OCI-LY7 (cell line): Measurements from ENCODE around the gene FBLN2. TPM values are rescaled to one million over a fixed set of nuclear protein-coding genes. Genes with fewer than 3 reads are reported as not detected.

ENCODE experiments used
- BruUV-seq: library from RNA; stranded (reverse); fragments of 400-500 nt; replicated peaks from 2 replicates; lab custom pipeline; 2021; lab: Mats Ljungman, UMichigan
- CTCF ChIA-PET: fragments of 300-600 bp; sonication (Branson Sonifier 250); formaldehyde crosslinking; loops from one replicate; lab custom pipeline; 2022; ENCODE audit warnings: antibody characterized with exemption; ENCODE audit not compliant: unreplicated experiment; lab: Charles Lee
- POLR2A ChIA-PET: fragments of 300-600 bp; sonication (Branson Sonifier 250); formaldehyde crosslinking; loops from one replicate; lab custom pipeline; 2022; ENCODE audit warnings: antibody characterized with exemption; lab: Charles Lee
- DNase-seq: peaks from one replicate; pipeline ENCODE4 v3.0.0-alpha.2; 2015; ENCODE audit warnings: low spot score
- H2AFZ ChIP-seq: fragments of 200-600 bp; sonication (generic), shearing (Covaris generic); 2 replicates; pipeline ENCODE4 v1.6.1; 2014; ENCODE audit warnings: mild to moderate bottlenecking, antibody characterized with exemption, low read length, moderate library complexity
- H3K27ac ChIP-seq: fragments of 200-600 bp; sonication (generic); 2 replicates; pipeline ENCODE4 v1.5.1; 2014; ENCODE audit warnings: mixed run types, low read depth, mild to moderate bottlenecking, moderate library complexity, low read length, inconsistent platforms; ENCODE audit not compliant: poor library complexity, severe bottlenecking
- H3K36me3 ChIP-seq: fragments of 200-600 bp; sonication (generic); 2 replicates; pipeline ENCODE4 v1.6.1; 2014; ENCODE audit warnings: mild to moderate bottlenecking, antibody characterized with exemption, low read length, moderate library complexity, mixed read lengths; ENCODE audit not compliant: insufficient read depth
- H3K4me1 ChIP-seq: fragments of 200-600 bp; sonication (generic); 2 replicates; pipeline ENCODE4 v1.5.1; 2014; ENCODE audit warnings: mild to moderate bottlenecking, low read length; ENCODE audit not compliant: insufficient read depth, poor library complexity, severe bottlenecking
- H3K4me2 ChIP-seq: fragments of 200-600 bp; sonication (generic); 2 replicates; pipeline ENCODE4 v1.6.1; 2014; ENCODE audit warnings: mild to moderate bottlenecking, low read length
- H3K4me3 ChIP-seq: fragments of 200-600 bp; sonication (generic); 2 replicates; pipeline ENCODE4 v1.5.1; 2014; ENCODE audit warnings: mild to moderate bottlenecking, low read depth, low read length; ENCODE audit not compliant: poor library complexity, severe bottlenecking
- H3K79me2 ChIP-seq: fragments of 200-600 bp; sonication (generic); 2 replicates; pipeline ENCODE4 v1.6.1; 2016; ENCODE audit warnings: low read depth, mild to moderate bottlenecking, low read length, moderate library complexity, mixed read lengths; ENCODE audit not compliant: insufficient read depth
- H3K9me2 ChIP-seq: fragments of 200-600 bp; sonication (generic); 2 replicates; pipeline ENCODE4 v1.6.1; 2016; ENCODE audit warnings: mild to moderate bottlenecking, low read length, mixed read lengths; ENCODE audit not compliant: insufficient read depth
- H3K9me3 ChIP-seq: fragments of 200-600 bp; sonication (generic); 2 replicates; pipeline ENCODE4 v1.6.1; 2014; ENCODE audit warnings: mild to moderate bottlenecking, mixed run types, low read length, mixed read lengths
- H4K20me1 ChIP-seq: fragments of 200-600 bp; sonication (generic); 2 replicates; pipeline ENCODE4 v1.6.1; 2014; ENCODE audit warnings: mild to moderate bottlenecking, antibody characterized with exemption, low read length, moderate library complexity, mixed read lengths; ENCODE audit not compliant: insufficient read depth
- CTCF ChIP-seq: fragments of 200-600 bp; sonication (generic); conservative IDR thresholded peaks from 2 replicates; pipeline ENCODE4 v1.5.1; 2014; ENCODE audit warnings: mild to moderate bottlenecking, antibody characterized with exemption, low read length, moderate library complexity, mixed read lengths
- EZH2phosphoT487 ChIP-seq: fragments of 200-600 bp; sonication (generic); IDR thresholded peaks from 2 replicates; pipeline ENCODE4 v1.6.1; 2018; ENCODE audit warnings: low read depth, borderline replicate concordance, mild to moderate bottlenecking, mixed run types, antibody characterized with exemption, low read length, moderate library complexity, mixed read lengths
- intact Hi-C: fragments of 100-400 bp; cut with micrococcal nuclease; formaldehyde crosslinking; loops from one replicate; pipeline ENCODE4 v1.10.0; 2022; ENCODE audit not compliant: unreplicated experiment
- total RNA-seq, 2 experiments: library from RNA; depleted of rRNA in 1 of 2; stranded (reverse); fragments of >200 nt in 1 of 2; shearing (Covaris generic) in 1 of 2; gene quantifications; 2 replicates each; pipeline ENCODE4 v1.2.3, GENCODE V29; 2014 to 2022

The FBLN2 gene
- total RNA-seq, 2 experiments from 2014 or later: not detected

GRCh38 chr3:13653631-13654279 is 104.8 kb downstream of the FBLN2 start:
- H3K4me1 ChIP-seq: no peaks in the 10 kb centered on the region
- POLR2A ChIA-PET: no interaction called here
- BruUV-seq: no TSS peak
- H3K4me2 ChIP-seq: no peak overlapping the region
- intact Hi-C loops: no loop called here
- no peaks in the 10 kb centered on the region for H3K9me3 ChIP-seq
- no peaks in the 10 kb centered on the region for H3K9me2 ChIP-seq
- H2AFZ ChIP-seq: no peak overlapping the region
- no peaks in the 10 kb centered on the region for H3K79me2 ChIP-seq
- H3K4me3 ChIP-seq: no peak overlapping the region
- H4K20me1 ChIP-seq: no peaks in the 10 kb centered on the region
- no peaks in the 10 kb centered on the region for H3K36me3 ChIP-seq
- no peak overlapping the region for H3K27ac ChIP-seq
- DNase-seq: no peak
- CTCF ChIA-PET: interaction anchor here (0.6 kb wide), 3 partner anchors 34 to 238 kb away, joined by 3 to 4 read pairs (median 3); partner anchors contain the start of gene HDAC11
- TF ChIP-seq CTCF: no peak
- no peak for TF ChIP-seq EZH2phosphoT487

DNA sequence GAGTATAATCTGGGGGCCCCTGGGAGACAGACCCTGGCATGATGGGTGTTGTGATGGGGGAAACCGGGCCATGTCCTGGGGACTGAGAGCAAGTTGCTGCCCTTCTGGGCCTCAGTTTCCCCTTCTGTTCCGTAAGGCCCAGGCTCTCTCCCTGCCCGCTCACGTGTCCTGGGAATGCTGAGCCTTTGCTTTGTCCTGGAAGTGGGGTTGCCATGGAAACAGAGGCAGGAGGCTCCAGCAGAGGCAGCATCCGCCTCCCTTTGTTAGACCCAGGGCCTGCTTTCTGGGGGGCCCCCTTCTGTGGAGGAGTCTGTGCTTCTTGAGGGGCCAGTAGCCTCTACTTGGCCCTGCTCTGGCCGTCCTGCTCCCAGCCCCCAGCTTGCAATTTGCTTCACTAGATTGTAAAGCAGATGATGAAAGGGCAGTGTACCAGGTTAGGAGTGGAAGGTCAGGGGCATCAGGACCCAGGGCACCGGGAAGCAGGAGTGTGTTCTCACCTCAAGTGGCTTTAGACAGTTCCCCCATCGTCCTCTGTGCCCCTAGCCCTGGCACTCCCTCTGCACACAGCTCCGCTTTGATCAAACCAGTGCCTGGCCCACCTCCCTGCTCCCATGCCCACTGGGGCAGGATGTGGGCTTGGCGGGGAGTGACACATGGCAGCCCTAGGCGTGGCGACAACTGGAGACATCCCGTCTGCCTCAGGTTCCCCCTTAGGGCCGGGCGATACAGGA is 105.6 kb downstream of the FBLN2 start:
- POLR2A ChIA-PET: no interaction called here
- Histone ChIP-seq H4K20me1 (no peaks in the 10 kb centered on the region), H3K4me3 (no peak overlapping the region), H3K4me1 (no peaks in the 10 kb centered on the region), H2AFZ (no peak overlapping the region), H3K27ac (no peak overlapping the region), H3K4me2 (no peak overlapping the region), H3K9me3 (no peaks in the 10 kb centered on the region), H3K36me3 (no peaks in the 10 kb centered on the region), H3K9me2 (no peaks in the 10 kb centered on the region), H3K79me2 (no peaks in the 10 kb centered on the region)
- no peak for DNase-seq
- intact Hi-C loops: no loop called here
- BruUV-seq: no TSS peak
- TF ChIP-seq CTCF: no peak
- TF ChIP-seq EZH2phosphoT487: no peak
- CTCF ChIA-PET: interaction anchor here (0.6 kb wide), 1 partner anchor 33 kb away, joined by 3 read pairs; no protein-coding TSS in a partner anchor
